GM23248 (cell line): ENCODE data around the gene CFAP58.

ENCODE experiments used
- EZH2 ChIP-seq: fragments of 200-600 bp; sonication (generic); IDR thresholded peaks from 2 replicates; pipeline ENCODE4 v1.6.1; 2018; ENCODE audit warnings: antibody characterized with exemption, mild to moderate bottlenecking; ENCODE audit not compliant: insufficient read depth, poor library complexity, severe bottlenecking
- EZH2phosphoT487 ChIP-seq: fragments of 200-600 bp; sonication (generic); IDR thresholded peaks from 2 replicates; pipeline ENCODE4 v1.6.1; 2018; ENCODE audit warnings: antibody characterized with exemption, moderate library complexity, mild to moderate bottlenecking, low read depth; ENCODE audit not compliant: insufficient read depth

- TF ChIP-seq EZH2phosphoT487: no peak
- TF ChIP-seq EZH2: no peak
Measured at GRCh38 chr10:104479906-104480593, 126.4 kb downstream of the CFAP58 start.
